SK-N-SH treated with all-trans-retinoic acid at 6 μM for 48 hours (cell line): ENCODE data around the gene SERPINE1.

Source experiments
- ATAC-seq: fragments of 200-7000 bp; cut with Tn5 transposase; 3 replicates; pipeline ENCODE4 v1.9.1; 2020; ENCODE audit warnings: mild to moderate bottlenecking, moderate library complexity
- ARNTL ChIP-seq: fragments of 450-650 bp; formaldehyde crosslinking; IDR thresholded peaks from 2 replicates; pipeline ENCODE4 v1.5.0; 2020; ENCODE audit warnings: low read depth, mild to moderate bottlenecking, moderate library complexity, borderline replicate concordance
- BACH2 ChIP-seq: fragments of 250-450 bp; sonication (Bioruptor Pico); IDR thresholded peaks from 2 replicates; pipeline ENCODE4 v1.9.0; 2021; ENCODE audit warnings: mild to moderate bottlenecking, borderline replicate concordance
- CSDC2 ChIP-seq: fragments of 250-450 bp; sonication (Bioruptor Pico); IDR thresholded peaks from 2 replicates; pipeline ENCODE4 v1.5.0; 2020; ENCODE audit warnings: mild to moderate bottlenecking, moderate library complexity
- ESRRG ChIP-seq: fragments of 250-450 bp; sonication (Bioruptor Pico); IDR thresholded peaks from 2 replicates; pipeline ENCODE4 v1.6.1; 2021; ENCODE audit warnings: mild to moderate bottlenecking
- GLIS3 ChIP-seq: fragments of 250-450 bp; sonication (Bioruptor Pico); IDR thresholded peaks from 2 replicates; pipeline ENCODE4 v1.5.0; 2020; ENCODE audit warnings: mild to moderate bottlenecking, moderate library complexity
- ISL1 ChIP-seq: fragments of 250-450 bp; sonication (Bioruptor Pico); IDR thresholded peaks from 2 replicates; pipeline ENCODE4 v2.1.2; 2022; ENCODE audit warnings: mild to moderate bottlenecking, moderate library complexity
- OSR1 ChIP-seq: fragments of 250-450 bp; sonication (Bioruptor Pico); IDR thresholded peaks from 2 replicates; pipeline ENCODE4 v1.8.0; 2022; ENCODE audit warnings: moderate library complexity, mild to moderate bottlenecking, inconsistent platforms
- SNAI2 ChIP-seq: fragments of 250-450 bp; sonication (Bioruptor Pico); IDR thresholded peaks from 2 replicates; pipeline ENCODE4 v1.5.0; 2020; ENCODE audit warnings: mild to moderate bottlenecking, moderate library complexity
- TCF4 ChIP-seq: fragments of 250-450 bp; sonication (Bioruptor Pico); IDR thresholded peaks from 2 replicates; pipeline ENCODE4 v1.8.0; 2021; ENCODE audit warnings: mild to moderate bottlenecking, moderate library complexity, borderline replicate concordance
- TOX ChIP-seq: fragments of 250-450 bp; sonication (Bioruptor Pico); IDR thresholded peaks from 2 replicates; pipeline ENCODE4 v1.8.0; 2021; ENCODE audit warnings: mild to moderate bottlenecking, moderate library complexity, borderline replicate concordance
- ZC3H10 ChIP-seq: fragments of 250-450 bp; sonication (Bioruptor Pico); IDR thresholded peaks from 2 replicates; pipeline ENCODE4 v1.5.1; 2021; ENCODE audit warnings: mild to moderate bottlenecking, moderate library complexity
- ZFP30 ChIP-seq: fragments of 450-650 bp; formaldehyde crosslinking; IDR thresholded peaks from 2 replicates; pipeline ENCODE4 v1.5.0; 2022; ENCODE audit warnings: mild to moderate bottlenecking, moderate library complexity
- ZNF565 ChIP-seq: fragments of 450-650 bp; formaldehyde crosslinking; conservative IDR thresholded peaks from 2 replicates; pipeline ENCODE4 v1.5.0; 2020; ENCODE audit warnings: low read depth, mild to moderate bottlenecking, moderate library complexity
- ZNF8 ChIP-seq: fragments of 450-650 bp; formaldehyde crosslinking; IDR thresholded peaks from 2 replicates; pipeline ENCODE4 v1.5.0; 2020; ENCODE audit warnings: mild to moderate bottlenecking, moderate library complexity
- TF ChIP-seq, protein P1 (sequence below): fragments of 250-450 bp; sonication (Bioruptor Pico); IDR thresholded peaks from 2 replicates; pipeline ENCODE4 v1.5.0; 2020; ENCODE audit warnings: mild to moderate bottlenecking, moderate library complexity
- TF ChIP-seq, protein P2 (sequence below): fragments of 250-450 bp; sonication (Bioruptor Pico); IDR thresholded peaks from 2 replicates; pipeline ENCODE4 v1.8.0; 2020; ENCODE audit warnings: mild to moderate bottlenecking, moderate library complexity, borderline replicate concordance
- TF ChIP-seq, protein P3 (sequence below): fragments of 250-450 bp; sonication (Bioruptor Pico); IDR thresholded peaks from 2 replicates; pipeline ENCODE4 v1.5.1; 2021; ENCODE audit warnings: mild to moderate bottlenecking, moderate library complexity
- TF ChIP-seq, protein P4 (sequence below): fragments of 250-450 bp; sonication (Bioruptor Pico); IDR thresholded peaks from 2 replicates; pipeline ENCODE4 v1.5.1; 2020; ENCODE audit warnings: low read depth, mild to moderate bottlenecking, moderate library complexity
- TF ChIP-seq, protein P5 (sequence below): fragments of 250-450 bp; sonication (Bioruptor Pico); IDR thresholded peaks from 2 replicates; pipeline ENCODE4 v1.8.0; 2021; ENCODE audit warnings: low read depth, mild to moderate bottlenecking, moderate library complexity, borderline replicate concordance

The SERPINE1 gene

DNA sequence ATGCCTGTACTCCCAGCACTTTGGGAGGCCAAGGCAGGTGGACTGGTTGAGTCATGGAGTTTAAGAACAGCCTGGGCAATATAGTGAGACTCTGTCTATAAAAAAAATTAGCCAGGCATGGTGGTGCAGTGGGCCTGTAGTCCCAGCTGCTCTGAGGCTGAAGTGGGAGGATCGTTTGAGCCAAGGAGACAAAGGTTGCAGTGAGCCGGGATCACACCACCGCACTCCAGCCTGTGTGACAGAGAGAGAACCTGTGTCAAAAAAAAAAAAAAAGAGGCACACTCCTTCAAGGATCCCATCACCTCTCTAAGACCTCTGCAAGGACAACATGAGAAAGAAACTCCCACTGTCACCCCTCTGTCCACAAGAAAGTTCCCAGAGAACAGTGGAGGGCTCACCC lies 48.8 kb downstream of the SERPINE1 start:
- no peak for TF ChIP-seq ZNF8
- no peak for TF ChIP-seq GLIS3 (CRISPR knock-in tag)
- TF ChIP-seq, protein P1, sequence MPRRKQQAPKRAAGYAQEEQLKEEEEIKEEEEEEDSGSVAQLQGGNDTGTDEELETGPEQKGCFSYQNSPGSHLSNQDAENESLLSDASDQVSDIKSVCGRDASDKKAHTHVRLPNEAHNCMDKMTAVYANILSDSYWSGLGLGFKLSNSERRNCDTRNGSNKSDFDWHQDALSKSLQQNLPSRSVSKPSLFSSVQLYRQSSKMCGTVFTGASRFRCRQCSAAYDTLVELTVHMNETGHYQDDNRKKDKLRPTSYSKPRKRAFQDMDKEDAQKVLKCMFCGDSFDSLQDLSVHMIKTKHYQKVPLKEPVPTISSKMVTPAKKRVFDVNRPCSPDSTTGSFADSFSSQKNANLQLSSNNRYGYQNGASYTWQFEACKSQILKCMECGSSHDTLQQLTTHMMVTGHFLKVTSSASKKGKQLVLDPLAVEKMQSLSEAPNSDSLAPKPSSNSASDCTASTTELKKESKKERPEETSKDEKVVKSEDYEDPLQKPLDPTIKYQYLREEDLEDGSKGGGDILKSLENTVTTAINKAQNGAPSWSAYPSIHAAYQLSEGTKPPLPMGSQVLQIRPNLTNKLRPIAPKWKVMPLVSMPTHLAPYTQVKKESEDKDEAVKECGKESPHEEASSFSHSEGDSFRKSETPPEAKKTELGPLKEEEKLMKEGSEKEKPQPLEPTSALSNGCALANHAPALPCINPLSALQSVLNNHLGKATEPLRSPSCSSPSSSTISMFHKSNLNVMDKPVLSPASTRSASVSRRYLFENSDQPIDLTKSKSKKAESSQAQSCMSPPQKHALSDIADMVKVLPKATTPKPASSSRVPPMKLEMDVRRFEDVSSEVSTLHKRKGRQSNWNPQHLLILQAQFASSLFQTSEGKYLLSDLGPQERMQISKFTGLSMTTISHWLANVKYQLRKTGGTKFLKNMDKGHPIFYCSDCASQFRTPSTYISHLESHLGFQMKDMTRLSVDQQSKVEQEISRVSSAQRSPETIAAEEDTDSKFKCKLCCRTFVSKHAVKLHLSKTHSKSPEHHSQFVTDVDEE (CRISPR knock-in tag) = no peak
- TF ChIP-seq TCF4 (CRISPR knock-in tag) = no peak
- no peak for TF ChIP-seq CSDC2
- TF ChIP-seq ZC3H10 = no peak
- TF ChIP-seq, protein P2, sequence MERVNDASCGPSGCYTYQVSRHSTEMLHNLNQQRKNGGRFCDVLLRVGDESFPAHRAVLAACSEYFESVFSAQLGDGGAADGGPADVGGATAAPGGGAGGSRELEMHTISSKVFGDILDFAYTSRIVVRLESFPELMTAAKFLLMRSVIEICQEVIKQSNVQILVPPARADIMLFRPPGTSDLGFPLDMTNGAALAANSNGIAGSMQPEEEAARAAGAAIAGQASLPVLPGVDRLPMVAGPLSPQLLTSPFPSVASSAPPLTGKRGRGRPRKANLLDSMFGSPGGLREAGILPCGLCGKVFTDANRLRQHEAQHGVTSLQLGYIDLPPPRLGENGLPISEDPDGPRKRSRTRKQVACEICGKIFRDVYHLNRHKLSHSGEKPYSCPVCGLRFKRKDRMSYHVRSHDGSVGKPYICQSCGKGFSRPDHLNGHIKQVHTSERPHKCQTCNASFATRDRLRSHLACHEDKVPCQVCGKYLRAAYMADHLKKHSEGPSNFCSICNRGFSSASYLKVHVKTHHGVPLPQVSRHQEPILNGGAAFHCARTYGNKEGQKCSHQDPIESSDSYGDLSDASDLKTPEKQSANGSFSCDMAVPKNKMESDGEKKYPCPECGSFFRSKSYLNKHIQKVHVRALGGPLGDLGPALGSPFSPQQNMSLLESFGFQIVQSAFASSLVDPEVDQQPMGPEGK (CRISPR knock-in tag) = no peak
- TF ChIP-seq, protein P3, sequence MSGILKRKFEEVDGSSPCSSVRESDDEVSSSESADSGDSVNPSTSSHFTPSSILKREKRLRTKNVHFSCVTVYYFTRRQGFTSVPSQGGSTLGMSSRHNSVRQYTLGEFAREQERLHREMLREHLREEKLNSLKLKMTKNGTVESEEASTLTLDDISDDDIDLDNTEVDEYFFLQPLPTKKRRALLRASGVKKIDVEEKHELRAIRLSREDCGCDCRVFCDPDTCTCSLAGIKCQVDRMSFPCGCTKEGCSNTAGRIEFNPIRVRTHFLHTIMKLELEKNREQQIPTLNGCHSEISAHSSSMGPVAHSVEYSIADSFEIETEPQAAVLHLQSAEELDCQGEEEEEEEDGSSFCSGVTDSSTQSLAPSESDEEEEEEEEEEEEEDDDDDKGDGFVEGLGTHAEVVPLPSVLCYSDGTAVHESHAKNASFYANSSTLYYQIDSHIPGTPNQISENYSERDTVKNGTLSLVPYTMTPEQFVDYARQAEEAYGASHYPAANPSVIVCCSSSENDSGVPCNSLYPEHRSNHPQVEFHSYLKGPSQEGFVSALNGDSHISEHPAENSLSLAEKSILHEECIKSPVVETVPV (CRISPR knock-in tag) = no peak
- no peak for TF ChIP-seq SNAI2 (CRISPR knock-in tag)
- TF ChIP-seq ISL1 (CRISPR knock-in tag) = no peak
- TF ChIP-seq, protein P4, sequence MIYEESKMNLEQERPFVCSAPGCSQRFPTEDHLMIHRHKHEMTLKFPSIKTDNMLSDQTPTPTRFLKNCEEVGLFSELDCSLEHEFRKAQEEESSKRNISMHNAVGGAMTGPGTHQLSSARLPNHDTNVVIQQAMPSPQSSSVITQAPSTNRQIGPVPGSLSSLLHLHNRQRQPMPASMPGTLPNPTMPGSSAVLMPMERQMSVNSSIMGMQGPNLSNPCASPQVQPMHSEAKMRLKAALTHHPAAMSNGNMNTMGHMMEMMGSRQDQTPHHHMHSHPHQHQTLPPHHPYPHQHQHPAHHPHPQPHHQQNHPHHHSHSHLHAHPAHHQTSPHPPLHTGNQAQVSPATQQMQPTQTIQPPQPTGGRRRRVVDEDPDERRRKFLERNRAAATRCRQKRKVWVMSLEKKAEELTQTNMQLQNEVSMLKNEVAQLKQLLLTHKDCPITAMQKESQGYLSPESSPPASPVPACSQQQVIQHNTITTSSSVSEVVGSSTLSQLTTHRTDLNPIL = no peak
- no peak for TF ChIP-seq ZFP30 (CRISPR knock-in tag)
- TF ChIP-seq ZNF565 = no peak
- TF ChIP-seq BACH2 (CRISPR knock-in tag) = no peak
- TF ChIP-seq, protein P5, sequence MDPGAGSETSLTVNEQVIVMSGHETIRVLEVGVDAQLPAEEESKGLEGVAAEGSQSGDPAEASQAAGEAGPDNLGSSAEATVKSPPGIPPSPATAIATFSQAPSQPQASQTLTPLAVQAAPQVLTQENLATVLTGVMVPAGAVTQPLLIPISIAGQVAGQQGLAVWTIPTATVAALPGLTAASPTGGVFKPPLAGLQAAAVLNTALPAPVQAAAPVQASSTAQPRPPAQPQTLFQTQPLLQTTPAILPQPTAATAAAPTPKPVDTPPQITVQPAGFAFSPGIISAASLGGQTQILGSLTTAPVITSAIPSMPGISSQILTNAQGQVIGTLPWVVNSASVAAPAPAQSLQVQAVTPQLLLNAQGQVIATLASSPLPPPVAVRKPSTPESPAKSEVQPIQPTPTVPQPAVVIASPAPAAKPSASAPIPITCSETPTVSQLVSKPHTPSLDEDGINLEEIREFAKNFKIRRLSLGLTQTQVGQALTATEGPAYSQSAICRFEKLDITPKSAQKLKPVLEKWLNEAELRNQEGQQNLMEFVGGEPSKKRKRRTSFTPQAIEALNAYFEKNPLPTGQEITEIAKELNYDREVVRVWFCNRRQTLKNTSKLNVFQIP (CRISPR knock-in tag) = no peak
- TF ChIP-seq, all 23 proteins: peak for 0
- ATAC-seq = no peak

DNA sequence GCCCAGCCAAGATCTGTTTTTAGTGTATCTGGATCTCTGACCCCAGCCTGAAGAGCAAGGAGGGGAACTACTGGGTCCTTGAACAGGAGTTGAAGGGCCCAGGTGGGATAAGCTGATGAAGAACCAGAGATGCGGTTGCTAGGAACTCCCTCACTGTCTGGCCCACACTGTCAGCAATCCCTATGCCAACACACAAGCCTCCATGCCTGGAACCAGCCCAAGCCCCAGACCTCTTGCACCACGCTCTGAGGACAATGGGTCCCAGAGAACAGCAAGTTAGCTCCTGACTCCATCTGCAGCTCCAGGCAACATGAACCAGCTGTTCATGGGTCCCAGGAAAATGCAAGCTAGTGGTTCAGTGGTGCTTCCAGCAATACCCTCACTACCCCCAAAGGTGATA lies 50.7 kb downstream of the SERPINE1 start:
- no peak for TF ChIP-seq ZFP30 (CRISPR knock-in tag)
- TF ChIP-seq TOX (CRISPR knock-in tag) = no peak
- no peak for TF ChIP-seq ARNTL (CRISPR knock-in tag)
- no peak for TF ChIP-seq ZNF8
- no peak for TF ChIP-seq ISL1 (CRISPR knock-in tag)
- no peak for TF ChIP-seq ESRRG (CRISPR knock-in tag)
- no peak for TF ChIP-seq SNAI2 (CRISPR knock-in tag)
- TF ChIP-seq, protein P2 (CRISPR knock-in tag) = no peak
- TF ChIP-seq BACH2 (CRISPR knock-in tag) = no peak
- TF ChIP-seq, protein P1 (CRISPR knock-in tag) = no peak
- TF ChIP-seq OSR1 (CRISPR knock-in tag) = no peak
- TF ChIP-seq CSDC2 = no peak
- TF ChIP-seq TCF4 (CRISPR knock-in tag) = no peak
- TF ChIP-seq ZC3H10 = no peak
- no peak for ATAC-seq
